ENCODE measurements around the gene DIAPH3.

DIAPH3 gene

GRCh38 chr13:60026286-60026685, 137.4 kb downstream of the DIAPH3 start:
- DNase-seq (ENCODE audit: low spot score): no peak

GRCh38 chr13:60020288-60020687, 143.4 kb downstream of the DIAPH3 start:
- DNase-seq (ENCODE audit: low spot score): no peak

- no peak for DNase-seq (ENCODE audit: low spot score)
These were observed 144.4 kb downstream of the DIAPH3 start for GRCh38 chr13:60019119-60019993.

- DNase-seq (ENCODE audit: low spot score): no peak
These were observed 145.2 kb downstream of the DIAPH3 start for GRCh38 chr13:60018536-60018935.

GRCh38 chr13:60016229-60016628, 147.5 kb downstream of the DIAPH3 start:
- DNase-seq (ENCODE audit: low spot score): no peak

GRCh38 chr13:60013166-60013565, 150.6 kb downstream of the DIAPH3 start:
- DNase-seq (ENCODE audit: low spot score): no peak

- no peak for DNase-seq (ENCODE audit: low spot score)
These were observed 151.2 kb downstream of the DIAPH3 start for GRCh38 chr13:60012488-60012887.

- DNase-seq (ENCODE audit: low spot score): no peak
These were observed 154.2 kb downstream of the DIAPH3 start for GRCh38 chr13:60009300-60010253.

- no peak for DNase-seq (ENCODE audit: low spot score)
These were observed 161.8 kb downstream of the DIAPH3 start for GRCh38 chr13:60001889-60002288.

- no peak for DNase-seq (ENCODE audit: low spot score)
These were observed 162.8 kb downstream of the DIAPH3 start for GRCh38 chr13:60000976-60001375.

GRCh38 chr13:60000081-60000480, 163.6 kb downstream of the DIAPH3 start:
- no peak for DNase-seq (ENCODE audit: low spot score)

- DNase-seq (ENCODE audit: low spot score): no peak
These were observed 165.8 kb downstream of the DIAPH3 start for GRCh38 chr13:59997976-59998375.

- no peak for DNase-seq (ENCODE audit: low spot score)
These were observed 167.2 kb downstream of the DIAPH3 start for GRCh38 chr13:59996461-59996980.

GRCh38 chr13:59991395-59991794, 172.3 kb downstream of the DIAPH3 start:
- no peak for DNase-seq (ENCODE audit: low spot score)

- no peak for DNase-seq (ENCODE audit: low spot score)
These were observed 180.9 kb downstream of the DIAPH3 start for GRCh38 chr13:59982631-59983382.

- DNase-seq (ENCODE audit: low spot score): no peak
These were observed 184.1 kb downstream of the DIAPH3 start for GRCh38 chr13:59979589-59979988.

- DNase-seq (ENCODE audit: low spot score): no peak
These were observed 184.9 kb downstream of the DIAPH3 start for GRCh38 chr13:59978862-59979261.

GRCh38 chr13:59976856-59977255, 186.9 kb downstream of the DIAPH3 start:
- no peak for DNase-seq (ENCODE audit: low spot score)

- no peak for DNase-seq (ENCODE audit: low spot score)
These were observed 187.8 kb downstream of the DIAPH3 start for GRCh38 chr13:59975807-59976435.

- no peak for DNase-seq (ENCODE audit: low spot score)
These were observed 192.9 kb downstream of the DIAPH3 start for GRCh38 chr13:59970847-59971246.

- no peak for DNase-seq (ENCODE audit: low spot score)
These were observed 199.9 kb downstream of the DIAPH3 start for GRCh38 chr13:59963827-59964226.

All from Ammon's horn (tissue), 1 donor.